OCI-LY7 (cell line): ENCODE data around the gene CNOT9. TPM values are rescaled to one million over a fixed set of nuclear protein-coding genes. Genes with fewer than 3 reads are reported as not detected.

ENCODE experiments used
- BruUV-seq: library from RNA; stranded (reverse); fragments of 400-500 nt; replicated peaks from 2 replicates; lab custom pipeline; 2021; lab: Mats Ljungman, UMichigan
- CTCF ChIA-PET: fragments of 300-600 bp; sonication (Branson Sonifier 250); formaldehyde crosslinking; loops from one replicate; lab custom pipeline; 2022; ENCODE audit warnings: antibody characterized with exemption; ENCODE audit not compliant: unreplicated experiment; lab: Charles Lee
- POLR2A ChIA-PET: fragments of 300-600 bp; sonication (Branson Sonifier 250); formaldehyde crosslinking; loops from one replicate; lab custom pipeline; 2022; ENCODE audit warnings: antibody characterized with exemption; lab: Charles Lee
- DNase-seq: peaks from one replicate; pipeline ENCODE4 v3.0.0-alpha.2; 2015; ENCODE audit warnings: low spot score
- H2AFZ ChIP-seq: fragments of 200-600 bp; sonication (generic), shearing (Covaris generic); 2 replicates; pipeline ENCODE4 v1.6.1; 2014; ENCODE audit warnings: mild to moderate bottlenecking, antibody characterized with exemption, low read length, moderate library complexity
- H3K27ac ChIP-seq: fragments of 200-600 bp; sonication (generic); 2 replicates; pipeline ENCODE4 v1.5.1; 2014; ENCODE audit warnings: mixed run types, low read depth, mild to moderate bottlenecking, moderate library complexity, low read length, inconsistent platforms; ENCODE audit not compliant: poor library complexity, severe bottlenecking
- H3K36me3 ChIP-seq: fragments of 200-600 bp; sonication (generic); 2 replicates; pipeline ENCODE4 v1.6.1; 2014; ENCODE audit warnings: mild to moderate bottlenecking, antibody characterized with exemption, low read length, moderate library complexity, mixed read lengths; ENCODE audit not compliant: insufficient read depth
- H3K4me1 ChIP-seq: fragments of 200-600 bp; sonication (generic); 2 replicates; pipeline ENCODE4 v1.5.1; 2014; ENCODE audit warnings: mild to moderate bottlenecking, low read length; ENCODE audit not compliant: insufficient read depth, poor library complexity, severe bottlenecking
- H3K4me2 ChIP-seq: fragments of 200-600 bp; sonication (generic); 2 replicates; pipeline ENCODE4 v1.6.1; 2014; ENCODE audit warnings: mild to moderate bottlenecking, low read length
- H3K4me3 ChIP-seq: fragments of 200-600 bp; sonication (generic); 2 replicates; pipeline ENCODE4 v1.5.1; 2014; ENCODE audit warnings: mild to moderate bottlenecking, low read depth, low read length; ENCODE audit not compliant: poor library complexity, severe bottlenecking
- H3K79me2 ChIP-seq: fragments of 200-600 bp; sonication (generic); 2 replicates; pipeline ENCODE4 v1.6.1; 2016; ENCODE audit warnings: low read depth, mild to moderate bottlenecking, low read length, moderate library complexity, mixed read lengths; ENCODE audit not compliant: insufficient read depth
- H3K9me2 ChIP-seq: fragments of 200-600 bp; sonication (generic); 2 replicates; pipeline ENCODE4 v1.6.1; 2016; ENCODE audit warnings: mild to moderate bottlenecking, low read length, mixed read lengths; ENCODE audit not compliant: insufficient read depth
- H3K9me3 ChIP-seq: fragments of 200-600 bp; sonication (generic); 2 replicates; pipeline ENCODE4 v1.6.1; 2014; ENCODE audit warnings: mild to moderate bottlenecking, mixed run types, low read length, mixed read lengths
- H4K20me1 ChIP-seq: fragments of 200-600 bp; sonication (generic); 2 replicates; pipeline ENCODE4 v1.6.1; 2014; ENCODE audit warnings: mild to moderate bottlenecking, antibody characterized with exemption, low read length, moderate library complexity, mixed read lengths; ENCODE audit not compliant: insufficient read depth
- EZH2phosphoT487 ChIP-seq: fragments of 200-600 bp; sonication (generic); IDR thresholded peaks from 2 replicates; pipeline ENCODE4 v1.6.1; 2018; ENCODE audit warnings: low read depth, borderline replicate concordance, mild to moderate bottlenecking, mixed run types, antibody characterized with exemption, low read length, moderate library complexity, mixed read lengths
- intact Hi-C: fragments of 100-400 bp; cut with micrococcal nuclease; formaldehyde crosslinking; loops from one replicate; pipeline ENCODE4 v1.10.0; 2022; ENCODE audit not compliant: unreplicated experiment
- total RNA-seq, 2 experiments: library from RNA; depleted of rRNA in 1 of 2; stranded (reverse); fragments of >200 nt in 1 of 2; shearing (Covaris generic) in 1 of 2; gene quantifications; 2 replicates each; pipeline ENCODE4 v1.2.3, GENCODE V29; 2014 to 2022
- TF ChIP-seq, protein P1 (sequence below): fragments of 200-600 bp; sonication (generic); conservative IDR thresholded peaks from 2 replicates; pipeline ENCODE4 v1.5.1; 2014; ENCODE audit warnings: mild to moderate bottlenecking, antibody characterized with exemption, low read length, moderate library complexity, mixed read lengths

The CNOT9 gene
- total RNA-seq, 2 experiments from 2014 or later: 71.6 to 94.2 TPM

DNA sequence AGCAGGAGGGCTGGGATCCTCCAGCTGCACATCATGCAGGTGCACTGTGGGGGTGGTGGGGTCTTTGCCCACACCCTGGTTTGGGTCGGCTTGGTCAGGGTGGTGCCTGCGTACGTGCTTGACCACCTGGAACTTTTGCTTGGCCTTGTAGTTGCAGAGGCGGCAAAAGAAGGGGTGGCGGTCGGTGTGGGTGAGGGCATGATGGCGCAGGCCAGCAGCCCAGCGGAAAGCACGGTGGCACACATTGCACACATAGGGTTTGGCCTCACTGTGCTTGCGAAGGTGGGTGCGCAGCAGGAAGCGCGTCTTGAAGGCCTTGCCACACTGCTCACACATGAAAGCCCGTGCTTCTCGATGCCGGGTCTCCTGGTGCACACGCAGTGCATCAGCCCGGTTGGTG lies 69.7 kb downstream of the CNOT9 start:
- peaks cover 97% of the 10 kb centered on the region for H3K36me3 ChIP-seq
- H3K4me1 ChIP-seq: no peaks in the 10 kb centered on the region
- no TSS peak for BruUV-seq
- H4K20me1 ChIP-seq: no peaks in the 10 kb centered on the region
- intact Hi-C loops: no loop called here
- ChIA-PET CTCF (interaction anchor here (0.6 kb wide), 1 partner anchor 34 kb away, joined by 3 read pairs; no protein-coding TSS in a partner anchor), POLR2A (no interaction called here)
- H3K79me2 ChIP-seq: no peaks in the 10 kb centered on the region
- H3K9me2 ChIP-seq: no peaks in the 10 kb centered on the region
- DNase-seq: no peak
- no peak overlapping the region for H3K4me2 ChIP-seq
- no peak overlapping the region for H2AFZ ChIP-seq
- TF ChIP-seq, protein P1, sequence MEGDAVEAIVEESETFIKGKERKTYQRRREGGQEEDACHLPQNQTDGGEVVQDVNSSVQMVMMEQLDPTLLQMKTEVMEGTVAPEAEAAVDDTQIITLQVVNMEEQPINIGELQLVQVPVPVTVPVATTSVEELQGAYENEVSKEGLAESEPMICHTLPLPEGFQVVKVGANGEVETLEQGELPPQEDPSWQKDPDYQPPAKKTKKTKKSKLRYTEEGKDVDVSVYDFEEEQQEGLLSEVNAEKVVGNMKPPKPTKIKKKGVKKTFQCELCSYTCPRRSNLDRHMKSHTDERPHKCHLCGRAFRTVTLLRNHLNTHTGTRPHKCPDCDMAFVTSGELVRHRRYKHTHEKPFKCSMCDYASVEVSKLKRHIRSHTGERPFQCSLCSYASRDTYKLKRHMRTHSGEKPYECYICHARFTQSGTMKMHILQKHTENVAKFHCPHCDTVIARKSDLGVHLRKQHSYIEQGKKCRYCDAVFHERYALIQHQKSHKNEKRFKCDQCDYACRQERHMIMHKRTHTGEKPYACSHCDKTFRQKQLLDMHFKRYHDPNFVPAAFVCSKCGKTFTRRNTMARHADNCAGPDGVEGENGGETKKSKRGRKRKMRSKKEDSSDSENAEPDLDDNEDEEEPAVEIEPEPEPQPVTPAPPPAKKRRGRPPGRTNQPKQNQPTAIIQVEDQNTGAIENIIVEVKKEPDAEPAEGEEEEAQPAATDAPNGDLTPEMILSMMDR: no peak
- no peak for TF ChIP-seq EZH2phosphoT487
- no peak overlapping the region for H3K27ac ChIP-seq
- no peaks in the 10 kb centered on the region for H3K9me3 ChIP-seq
- H3K4me3 ChIP-seq: no peak overlapping the region

DNA sequence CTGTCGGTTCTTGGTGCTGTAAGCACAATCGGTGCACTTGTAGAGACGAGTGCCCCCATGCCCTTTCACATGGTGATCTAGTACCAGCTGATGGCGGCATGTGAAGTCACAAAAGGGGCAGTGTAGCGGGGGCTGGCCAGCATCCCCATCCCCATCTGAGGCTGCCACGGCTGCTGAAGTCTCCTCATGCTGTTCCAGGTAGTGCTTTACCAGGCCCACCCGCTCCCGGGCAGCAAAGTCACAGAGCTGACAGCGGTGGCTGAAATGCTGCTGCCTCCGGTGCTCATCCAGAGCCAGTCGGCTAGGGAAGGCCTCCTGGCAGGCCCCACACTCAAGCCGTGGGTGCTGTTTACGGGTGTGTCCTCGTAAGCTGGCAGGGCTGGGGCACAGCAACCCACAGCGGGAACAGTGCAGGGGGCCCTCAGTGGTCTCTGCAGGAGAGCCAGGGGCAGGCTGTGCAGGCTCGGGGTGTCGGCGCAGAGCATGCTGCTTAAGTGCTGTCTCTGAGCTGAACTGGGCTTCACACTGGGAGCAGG lies 73.5 kb downstream of the CNOT9 start:
- CTCF ChIA-PET: no interaction called here

DNA sequence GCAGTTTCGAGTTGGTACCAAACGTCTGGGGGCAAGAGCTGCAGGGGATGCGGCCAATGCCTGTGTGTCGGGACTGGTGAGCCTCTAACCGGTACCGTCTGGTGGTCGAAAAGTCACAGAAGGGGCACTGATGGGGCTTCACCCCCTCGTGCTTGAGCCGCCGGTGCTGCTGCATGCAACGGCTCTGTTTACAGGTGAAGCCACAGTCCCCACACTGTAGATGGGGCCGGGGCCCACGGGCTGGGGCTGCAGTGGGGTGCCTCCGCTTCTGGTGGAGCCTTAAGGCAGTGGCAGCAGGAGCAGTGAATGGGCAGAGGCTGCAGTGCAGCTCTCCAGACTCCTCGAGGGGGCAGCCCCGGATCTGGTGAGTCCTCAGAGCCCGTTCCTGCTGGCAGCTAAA lies 74.1 kb downstream of the CNOT9 start:
- Histone ChIP-seq H4K20me1 (no peaks in the 10 kb centered on the region), H3K4me1 (no peaks in the 10 kb centered on the region), H3K79me2 (peaks cover 4% of the 10 kb centered on the region; the same call in 1 of the 2 replicates), H2AFZ (no peak overlapping the region), H3K9me2 (no peaks in the 10 kb centered on the region), H3K9me3 (no peaks in the 10 kb centered on the region), H3K4me3 (no peak overlapping the region), H3K36me3 (peaks cover 96% of the 10 kb centered on the region), H3K27ac (no peak overlapping the region), H3K4me2 (no peak overlapping the region)
- POLR2A ChIA-PET: interaction anchor here (0.6 kb wide), 1 partner anchor 21 kb away, joined by 4 read pairs; no protein-coding TSS in a partner anchor
- TF ChIP-seq, protein P1: no peak
- TF ChIP-seq EZH2phosphoT487: no peak
- CTCF ChIA-PET: no interaction called here
- no peak for DNase-seq
- no TSS peak for BruUV-seq
- intact Hi-C loops: no loop called here

More for the DNA sequence above, 73.5 kb downstream of the CNOT9 start:
- Histone ChIP-seq H4K20me1 (no peaks in the 10 kb centered on the region), H3K4me1 (no peaks in the 10 kb centered on the region), H3K27ac (no peak overlapping the region), H3K9me3 (no peaks in the 10 kb centered on the region), H3K9me2 (no peaks in the 10 kb centered on the region), H3K79me2 (no peaks in the 10 kb centered on the region), H3K4me3 (no peak overlapping the region), H3K4me2 (no peak overlapping the region), H3K36me3 (peaks cover 96% of the 10 kb centered on the region), H2AFZ (no peak overlapping the region)
- TF ChIP-seq, protein P1: no peak
- no peak for TF ChIP-seq EZH2phosphoT487
- intact Hi-C loops: no loop called here
- POLR2A ChIA-PET: interaction anchor here (0.5 to 0.6 kb wide), 3 partner anchors 20 to 388 kb away, joined by 3 to 5 read pairs (median 4); no protein-coding TSS in a partner anchor
- no peak for DNase-seq
- no TSS peak for BruUV-seq
